CD4-positive, alpha-beta T cell treated with Interferon alpha-2 for 1 hour (primary cell): ENCODE measurements around the gene PFKFB1.

Experiments used
- DNase-seq, 2 donors: peaks; one replicate each; pipeline ENCODE4 v3.0.0-alpha.2; 2020 to 2022

Gene PFKFB1

DNA sequence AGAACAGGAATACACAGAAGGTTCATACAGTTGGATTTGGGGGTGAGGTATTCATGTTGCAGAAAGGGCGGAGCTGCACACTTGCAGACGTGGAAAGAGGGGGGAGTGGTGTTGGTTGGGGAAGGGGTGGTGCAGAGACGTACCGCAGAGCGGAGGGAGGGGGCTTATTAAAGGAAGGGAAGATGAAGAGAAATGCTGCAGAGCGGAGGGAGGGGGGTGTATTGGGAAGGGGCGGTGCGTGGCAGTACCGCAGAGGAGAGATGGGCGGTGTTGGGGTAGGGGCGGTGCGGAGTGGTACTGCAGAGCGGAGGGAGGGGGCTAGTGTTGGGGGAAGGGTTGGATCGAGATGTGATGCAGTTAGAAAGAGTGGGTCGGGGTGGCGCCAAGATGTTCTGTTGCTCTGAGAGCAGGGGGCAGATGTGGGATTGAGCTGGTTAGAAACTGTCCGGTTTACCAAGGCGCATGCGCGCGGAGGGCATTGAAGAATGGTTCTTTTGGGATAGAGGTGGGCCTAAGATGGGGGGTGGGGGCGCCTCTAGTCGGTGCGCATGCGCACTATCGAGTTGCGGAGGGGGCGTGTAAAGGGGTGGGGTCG lies 72.5 kb downstream of the PFKFB1 start:
- peak; percentile 52 to 54 for DNase-seq

DNA sequence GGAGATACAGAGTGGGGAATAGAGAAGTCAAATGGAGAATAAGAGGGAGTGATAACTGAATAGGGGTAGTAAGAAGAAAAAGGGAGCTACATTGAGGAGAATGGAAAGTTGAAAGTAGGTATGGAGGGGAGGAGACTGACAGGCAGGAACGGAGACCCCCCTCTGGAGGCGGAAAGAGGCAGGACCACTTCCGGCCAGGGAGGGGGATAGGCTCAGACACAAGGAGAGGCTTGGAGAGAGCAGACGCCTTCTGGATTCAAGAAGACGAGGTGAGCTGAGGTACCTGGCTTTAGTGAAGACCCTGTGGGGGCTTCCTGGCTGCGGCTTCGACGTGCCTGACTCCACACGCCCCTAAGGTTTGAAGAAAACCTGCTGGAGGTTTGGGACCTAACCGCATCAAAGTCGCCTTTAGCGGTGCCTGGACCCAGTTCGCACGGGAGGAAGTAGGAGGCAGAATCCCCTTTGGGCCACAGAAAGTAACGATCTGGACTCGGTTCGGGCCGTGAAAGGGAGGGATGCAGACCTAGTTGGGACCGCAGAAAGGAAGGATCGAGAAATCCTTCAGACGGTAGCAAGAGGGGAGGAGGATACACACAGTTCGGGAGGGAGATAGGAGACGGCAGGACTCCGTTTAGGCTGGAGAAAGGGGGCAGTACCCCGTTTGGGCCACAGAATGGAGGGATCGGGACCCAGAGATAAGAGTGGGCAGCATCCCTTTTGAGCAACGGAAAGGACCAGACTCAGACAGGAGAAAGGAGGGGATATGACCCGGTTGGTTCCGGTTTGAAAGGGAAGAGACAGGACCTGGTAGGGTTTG lies 73.2 kb downstream of the PFKFB1 start, which contains the start of gene TRO:
Gene TRO, plus strand, starts transcription at position 215 of the 817 bp plus-strand sequence. CDS start 1,423 bp downstream, outside the sequence.
- peak in 1 of 2 donors; percentile 0 for DNase-seq

DNA sequence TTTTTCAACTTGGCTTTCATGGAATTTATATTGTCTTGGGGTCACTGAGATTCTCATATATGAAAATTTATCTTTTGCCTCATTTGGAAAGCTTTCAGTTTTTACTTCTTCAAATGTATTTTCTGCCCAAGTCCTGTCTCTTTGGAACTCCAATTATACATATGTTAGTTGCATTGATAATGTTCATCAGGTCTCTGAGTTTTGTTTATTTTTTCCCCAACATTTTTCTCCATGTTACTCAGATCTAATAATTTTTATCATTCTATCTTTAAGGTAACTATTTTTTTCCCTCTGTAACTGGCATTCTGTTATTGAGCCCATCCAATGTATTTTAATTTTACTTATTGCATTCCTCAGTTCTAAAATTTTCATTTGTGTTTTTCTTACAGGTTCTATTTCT lies 84.0 kb downstream of the PFKFB1 start:
- DNase-seq, result no peak

DNA sequence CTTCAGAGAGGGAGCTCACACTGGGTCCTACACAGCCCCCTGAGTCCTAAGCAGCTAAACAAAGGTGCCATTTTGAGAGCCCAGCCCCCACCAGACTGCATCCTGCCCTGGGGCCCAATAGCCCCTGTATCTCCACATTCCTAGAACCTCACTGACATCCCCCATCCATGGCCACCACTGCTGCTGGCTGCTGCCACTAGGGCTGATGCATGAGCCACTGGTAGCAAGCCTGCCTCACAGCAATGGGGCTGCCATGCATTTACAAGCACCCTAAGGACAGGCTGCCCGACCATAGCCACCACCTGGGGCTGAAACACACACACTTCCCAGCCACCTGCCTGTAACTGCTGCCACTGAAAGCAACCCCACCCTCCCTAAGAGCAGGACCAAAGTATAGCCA lies 99.8 kb downstream of the PFKFB1 start:
- no peak for DNase-seq

DNA sequence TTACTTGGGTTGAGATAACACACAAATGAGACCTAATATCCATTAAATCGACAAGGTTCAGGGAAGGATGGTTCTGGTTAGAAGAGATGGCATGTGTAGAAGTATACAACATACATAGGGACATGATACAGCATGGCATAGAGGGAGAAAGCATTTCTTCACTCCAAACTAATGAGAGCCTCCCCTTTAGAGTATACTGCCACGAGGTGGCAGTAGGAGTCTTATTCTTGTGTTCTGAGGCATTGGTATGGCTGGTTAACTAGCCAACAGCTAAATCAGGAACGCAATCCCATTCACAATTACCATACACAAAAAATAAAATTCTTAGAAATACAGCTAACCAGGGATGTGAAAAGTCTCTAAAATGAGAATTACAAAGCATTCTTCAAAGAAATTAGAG lies 102.4 kb downstream of the PFKFB1 start:
- DNase-seq, result peak; percentile 17 to 58

DNA sequence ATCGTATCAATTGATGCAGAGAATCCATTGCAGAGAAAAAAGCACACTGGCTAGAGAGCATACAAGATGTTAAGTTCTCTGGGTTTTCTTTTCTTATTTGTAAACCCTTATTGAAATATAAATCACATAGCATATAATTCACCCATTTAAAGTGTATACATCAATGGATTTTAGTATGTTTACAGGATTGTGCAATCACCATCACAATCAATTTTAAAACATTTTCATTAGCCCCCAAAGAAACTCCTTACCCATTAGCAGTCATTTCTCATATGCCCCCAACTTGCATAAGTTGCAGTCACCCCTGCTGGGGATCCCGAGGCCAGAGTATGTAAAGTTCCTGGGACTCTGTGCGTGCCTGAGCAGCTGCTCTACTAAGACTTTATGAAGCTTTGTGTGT lies 108.2 kb downstream of the PFKFB1 start:
- no peak for DNase-seq
